ENCODE measurements around the gene CLPTM1L.

CLPTM1L gene

GRCh38 chr5:1298723-1299510 is 46.0 kb downstream of the CLPTM1L start:
- Histone ChIP-seq H3K79me2 (ENCODE audit: insufficient read depth, low read length) (no peaks in the 10 kb centered on the region), H3K9me3 (ENCODE audit: insufficient read depth, low read depth, low read length) (peaks cover 16% of the 10 kb centered on the region; the same call in 1 of the 2 replicates), H4K20me1 (ENCODE audit: insufficient read depth, low read length, poor library complexity, severe bottlenecking) (no peaks in the 10 kb centered on the region), H3K9me2 (replicated peaks; ENCODE audit: low read depth, low read length) (no peaks in the 10 kb centered on the region), H3K4me1 (ENCODE audit: insufficient read depth, low read length, poor library complexity, severe bottlenecking) (peaks cover 22% of the 10 kb centered on the region), H3K9ac (ENCODE audit: low read depth, low read length, poor library complexity, severe bottlenecking) (no peak overlapping the region), H3K27me3 (ENCODE audit: insufficient read depth, low read length, poor library complexity, severe bottlenecking) (no peaks in the 10 kb centered on the region), H3K4me3 (ENCODE audit: low read length, poor library complexity, severe bottlenecking) (no peak overlapping the region), H2AFZ (ENCODE audit: low read length) (no peak overlapping the region), H3K36me3 (ENCODE audit: insufficient read depth, low read length) (no peaks in the 10 kb centered on the region), H3F3A (ENCODE audit: low read depth) (no peaks in the 10 kb centered on the region), H3K4me2 (ENCODE audit: low read depth, low read length, poor library complexity, severe bottlenecking) (no peak overlapping the region)
- no peak for TF ChIP-seq CTCF (conservative IDR thresholded peaks at IDR 0.05; ENCODE audit: low read length)
- no peak for TF ChIP-seq EZH2phosphoT487 (IDR thresholded peaks at IDR 0.05; ENCODE audit: borderline replicate concordance)

GRCh38 chr5:1298067-1298551 is 46.8 kb downstream of the CLPTM1L start:
- H4K20me1 ChIP-seq (ENCODE audit: insufficient read depth, low read length, poor library complexity, severe bottlenecking) = no peaks in the 10 kb centered on the region
- TF ChIP-seq CTCF (conservative IDR thresholded peaks at IDR 0.05; ENCODE audit: low read length) (no peak), EZH2phosphoT487 (IDR thresholded peaks at IDR 0.05; ENCODE audit: borderline replicate concordance) (no peak)
- H3K36me3 ChIP-seq (ENCODE audit: insufficient read depth, low read length) = no peaks in the 10 kb centered on the region
- peaks cover 22% of the 10 kb centered on the region for H3K4me1 ChIP-seq (ENCODE audit: insufficient read depth, low read length, poor library complexity, severe bottlenecking)
- H3F3A ChIP-seq (ENCODE audit: low read depth) = no peaks in the 10 kb centered on the region
- no peaks in the 10 kb centered on the region for H3K9me2 ChIP-seq (replicated peaks; ENCODE audit: low read depth, low read length)
- no peak overlapping the region for H3K4me3 ChIP-seq (ENCODE audit: low read length, poor library complexity, severe bottlenecking)
- no peaks in the 10 kb centered on the region for H3K27me3 ChIP-seq (ENCODE audit: insufficient read depth, low read length, poor library complexity, severe bottlenecking)
- H3K9me3 ChIP-seq (ENCODE audit: insufficient read depth, low read depth, low read length) = peaks cover 9% of the 10 kb centered on the region; the same call in 1 of the 2 replicates
- no peak overlapping the region for H3K4me2 ChIP-seq (ENCODE audit: low read depth, low read length, poor library complexity, severe bottlenecking)
- H3K79me2 ChIP-seq (ENCODE audit: insufficient read depth, low read length) = peaks cover 2% of the 10 kb centered on the region; the same call in 1 of the 2 replicates
- no peak overlapping the region for H3K9ac ChIP-seq (ENCODE audit: low read depth, low read length, poor library complexity, severe bottlenecking)
- no peak overlapping the region for H2AFZ ChIP-seq (ENCODE audit: low read length)

- H3K79me2 ChIP-seq (ENCODE audit: insufficient read depth, low read length) = peaks cover 5% of the 10 kb centered on the region; the same call in 1 of the 2 replicates
- H3K9me2 ChIP-seq (replicated peaks; ENCODE audit: low read depth, low read length) = no peaks in the 10 kb centered on the region
- no peaks in the 10 kb centered on the region for H4K20me1 ChIP-seq (ENCODE audit: insufficient read depth, low read length, poor library complexity, severe bottlenecking)
- no peaks in the 10 kb centered on the region for H3K36me3 ChIP-seq (ENCODE audit: insufficient read depth, low read length)
- H3K4me3 ChIP-seq (ENCODE audit: low read length, poor library complexity, severe bottlenecking) = no peak overlapping the region
- peaks cover 23% of the 10 kb centered on the region for H3K4me1 ChIP-seq (ENCODE audit: insufficient read depth, low read length, poor library complexity, severe bottlenecking)
- no peak overlapping the region for H3K9ac ChIP-seq (ENCODE audit: low read depth, low read length, poor library complexity, severe bottlenecking)
- H2AFZ ChIP-seq (ENCODE audit: low read length) = 0 out of 2 replicates have a peak overlapping the region, but pooled peaks have one; percentile 55
- H3K4me2 ChIP-seq (ENCODE audit: low read depth, low read length, poor library complexity, severe bottlenecking) = no peak overlapping the region
- no peaks in the 10 kb centered on the region for H3K27me3 ChIP-seq (ENCODE audit: insufficient read depth, low read length, poor library complexity, severe bottlenecking)
- no peaks in the 10 kb centered on the region for H3F3A ChIP-seq (ENCODE audit: low read depth)
- TF ChIP-seq CTCF (conservative IDR thresholded peaks at IDR 0.05; ENCODE audit: low read length) = no peak
- TF ChIP-seq EZH2phosphoT487 (IDR thresholded peaks at IDR 0.05; ENCODE audit: borderline replicate concordance) = no peak
- peaks cover 1% of the 10 kb centered on the region; the same call in 1 of the 2 replicates for H3K9me3 ChIP-seq (ENCODE audit: insufficient read depth, low read depth, low read length)
These were observed 47.7 kb downstream of the CLPTM1L start for GRCh38 chr5:1297243-1297642.

Data from Loucy (cell line).